Measurements from ENCODE around the gene APH1B.
"Not testable (repeated sequence)": the region's sequence is repeated elsewhere in the genome, so short reads cannot be mapped to it uniquely, and the experiment has no call there.

Gene APH1B

GRCh38 chr15:63301088-63301487 is 23.7 kb downstream of the APH1B start:
- no peak for DNase-seq

GRCh38 chr15:63305260-63305659 is 27.9 kb downstream of the APH1B start:
- no peak for DNase-seq

GRCh38 chr15:63306492-63307073 is 29.2 kb downstream of the APH1B start:
- DNase-seq = no peak

- no peak for DNase-seq
Observed at GRCh38 chr15:63308491-63308890, 31.1 kb downstream of the APH1B start.

- DNase-seq = no peak
Observed at GRCh38 chr15:63308947-63309346, 31.5 kb downstream of the APH1B start.

GRCh38 chr15:63310646-63311045 is 33.2 kb downstream of the APH1B start:
- no peak for DNase-seq

GRCh38 chr15:63312286-63312685 is 34.9 kb downstream of the APH1B start:
- no peak for DNase-seq

GRCh38 chr15:63313825-63314224 is 36.4 kb downstream of the APH1B start:
- no peak for DNase-seq

GRCh38 chr15:63314409-63314808 is 37.0 kb downstream of the APH1B start:
- DNase-seq = no peak

- no peak for DNase-seq
Observed at GRCh38 chr15:63318344-63318743, 40.9 kb downstream of the APH1B start.

GRCh38 chr15:63319065-63319464 is 41.7 kb downstream of the APH1B start:
- no peak for DNase-seq

GRCh38 chr15:63320446-63320845 is 43.0 kb downstream of the APH1B start:
- not testable (repeated sequence) for DNase-seq

- not testable (repeated sequence) for DNase-seq
Observed at GRCh38 chr15:63320981-63321380, 43.6 kb downstream of the APH1B start.

GRCh38 chr15:63321462-63321861 is 44.1 kb downstream of the APH1B start:
- DNase-seq = no peak

- peak; percentile 48 for DNase-seq
Observed at GRCh38 chr15:63322541-63322940, 45.1 kb downstream of the APH1B start.

GRCh38 chr15:63323798-63324563 is 46.6 kb downstream of the APH1B start:
- no peak for DNase-seq

- DNase-seq = no peak
Observed at GRCh38 chr15:63324770-63325169, 47.4 kb downstream of the APH1B start.

- no peak for DNase-seq
Observed at GRCh38 chr15:63327648-63328421, 50.4 kb downstream of the APH1B start.

GRCh38 chr15:63329567-63330350 is 52.4 kb downstream of the APH1B start:
- no peak for DNase-seq

- no peak for DNase-seq
Observed at GRCh38 chr15:63330926-63331325, 53.5 kb downstream of the APH1B start.

GRCh38 chr15:63331456-63331855 is 54.1 kb downstream of the APH1B start:
- DNase-seq = no peak

- peak; percentile 97 for DNase-seq
Observed at GRCh38 chr15:63332367-63333124, 55.1 kb downstream of the APH1B start.

All from fibroblast of skin of abdomen (primary cell).